IPS DF 4.7 (cell line): Measurements from ENCODE around the gene RPS6KA2.
"Not testable (repeated sequence)": the region's sequence is repeated elsewhere in the genome, so short reads cannot be mapped to it uniquely, and the experiment has no call there.

Source experiments
- DNase-seq: peaks from one replicate; pipeline ENCODE4 v3.0.0-alpha.2; 2013; ENCODE audit warnings: low spot score; ENCODE audit errors: extremely low read depth

Gene RPS6KA2

DNA sequence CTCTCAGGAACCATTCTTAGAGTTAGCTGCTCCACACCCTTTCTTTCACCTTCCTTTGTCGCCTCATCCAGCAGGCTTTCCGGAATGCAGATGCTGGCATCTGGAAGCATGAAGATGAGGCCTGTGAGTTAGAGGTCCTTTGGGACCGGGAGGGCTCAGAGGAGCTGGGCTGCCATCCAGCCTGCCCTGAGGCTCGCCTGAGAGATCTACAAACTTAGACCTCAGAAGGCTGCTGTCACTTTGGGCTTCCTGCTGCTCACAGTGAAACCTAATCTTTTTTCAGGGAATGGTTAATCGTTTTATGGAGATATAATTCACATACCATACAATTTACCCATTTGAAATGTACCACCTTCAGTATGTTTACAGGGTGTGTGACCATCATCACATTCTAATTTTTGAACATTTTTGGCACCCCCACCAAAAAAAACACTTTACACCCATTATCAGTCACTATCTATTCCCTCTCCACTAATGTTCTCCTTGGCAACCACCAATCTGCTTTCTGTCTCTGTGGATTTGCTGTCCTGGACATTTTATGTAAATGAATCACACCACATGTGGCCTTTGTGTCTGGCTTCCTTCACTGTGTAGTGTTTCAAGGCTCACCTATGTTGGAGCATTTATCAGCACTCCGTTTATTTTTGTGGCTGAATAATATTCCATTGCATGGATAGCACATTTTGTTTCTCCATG is 224.3 kb downstream of the RPS6KA2 start:
- DNase-seq: no peak

DNA sequence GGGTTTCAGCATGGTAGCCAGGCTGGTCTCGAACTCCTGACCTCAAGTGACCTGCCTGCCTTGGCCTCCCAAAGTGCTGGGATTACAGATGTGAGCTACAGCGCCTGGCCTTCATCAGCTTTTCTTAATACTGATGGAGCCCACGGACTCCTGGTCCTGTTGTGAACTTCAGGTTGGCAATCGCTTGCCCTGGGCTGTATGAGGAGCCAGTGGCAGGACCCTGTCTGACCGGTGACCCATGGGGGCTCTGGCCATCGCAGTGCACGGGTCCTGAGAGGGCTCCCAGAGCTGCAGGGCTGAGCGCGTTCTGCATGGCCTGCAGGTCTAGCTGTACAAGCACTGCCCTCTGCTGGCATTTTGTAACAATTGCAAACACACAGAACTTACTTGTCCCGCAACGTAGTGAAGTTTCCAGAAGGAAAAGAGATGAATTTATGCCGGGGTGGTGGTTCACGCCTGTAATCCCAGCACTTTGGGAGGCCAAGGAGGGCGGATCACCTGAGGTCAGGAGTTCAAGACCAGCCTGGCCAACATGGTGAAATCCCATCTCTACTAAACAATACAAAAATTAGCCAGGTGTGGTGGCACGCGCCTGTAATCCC is 226.3 kb downstream of the RPS6KA2 start:
- DNase-seq: peak; percentile 75

- no peak for DNase-seq
Measured at GRCh38 chr6:166400181-166400580, 226.9 kb downstream of the RPS6KA2 start.

GRCh38 chr6:166398348-166398747 is 228.7 kb downstream of the RPS6KA2 start:
- DNase-seq: no peak

DNA sequence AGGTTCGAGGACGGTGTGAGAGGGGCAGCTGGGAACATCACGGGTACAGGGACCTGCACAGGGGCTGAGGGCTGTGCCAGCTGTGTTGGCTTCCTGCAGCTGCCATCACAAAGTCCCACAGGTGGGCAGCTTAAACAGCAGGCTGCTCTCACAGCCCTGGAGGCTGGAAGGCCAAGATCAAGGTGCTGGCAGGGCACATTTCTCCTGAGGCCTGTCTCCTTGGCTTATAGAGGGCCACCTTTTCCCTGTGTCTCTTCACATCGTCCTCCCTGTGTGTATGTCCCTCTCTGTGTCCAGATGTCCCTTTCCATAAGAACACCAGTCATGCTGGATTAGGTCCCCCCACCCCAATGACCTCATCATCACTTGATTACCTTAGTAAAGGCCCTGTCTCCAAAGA is 229.2 kb downstream of the RPS6KA2 start:
- no peak for DNase-seq

DNA sequence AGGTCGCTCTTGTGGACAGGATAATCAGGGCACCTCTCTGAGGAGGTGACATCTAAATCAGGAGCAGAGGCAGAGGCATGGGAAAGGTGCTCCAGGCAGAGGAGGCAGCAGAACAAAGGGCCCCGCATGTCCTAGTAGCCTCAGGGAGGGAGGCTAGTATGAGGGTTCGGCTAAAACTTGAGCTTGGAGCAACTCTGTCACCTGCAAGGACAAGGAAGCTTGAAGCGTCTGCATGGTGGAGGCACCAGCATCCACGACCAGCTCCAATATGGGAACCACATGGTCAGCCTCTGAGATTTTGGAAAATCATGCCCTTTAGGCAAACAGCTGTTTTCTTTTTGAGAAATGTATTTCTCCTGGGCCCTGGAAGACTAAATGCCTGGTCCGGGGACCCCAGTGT is 231.3 kb downstream of the RPS6KA2 start:
- DNase-seq: no peak

GRCh38 chr6:166395351-166395750 is 231.7 kb downstream of the RPS6KA2 start:
- DNase-seq: no peak

DNA sequence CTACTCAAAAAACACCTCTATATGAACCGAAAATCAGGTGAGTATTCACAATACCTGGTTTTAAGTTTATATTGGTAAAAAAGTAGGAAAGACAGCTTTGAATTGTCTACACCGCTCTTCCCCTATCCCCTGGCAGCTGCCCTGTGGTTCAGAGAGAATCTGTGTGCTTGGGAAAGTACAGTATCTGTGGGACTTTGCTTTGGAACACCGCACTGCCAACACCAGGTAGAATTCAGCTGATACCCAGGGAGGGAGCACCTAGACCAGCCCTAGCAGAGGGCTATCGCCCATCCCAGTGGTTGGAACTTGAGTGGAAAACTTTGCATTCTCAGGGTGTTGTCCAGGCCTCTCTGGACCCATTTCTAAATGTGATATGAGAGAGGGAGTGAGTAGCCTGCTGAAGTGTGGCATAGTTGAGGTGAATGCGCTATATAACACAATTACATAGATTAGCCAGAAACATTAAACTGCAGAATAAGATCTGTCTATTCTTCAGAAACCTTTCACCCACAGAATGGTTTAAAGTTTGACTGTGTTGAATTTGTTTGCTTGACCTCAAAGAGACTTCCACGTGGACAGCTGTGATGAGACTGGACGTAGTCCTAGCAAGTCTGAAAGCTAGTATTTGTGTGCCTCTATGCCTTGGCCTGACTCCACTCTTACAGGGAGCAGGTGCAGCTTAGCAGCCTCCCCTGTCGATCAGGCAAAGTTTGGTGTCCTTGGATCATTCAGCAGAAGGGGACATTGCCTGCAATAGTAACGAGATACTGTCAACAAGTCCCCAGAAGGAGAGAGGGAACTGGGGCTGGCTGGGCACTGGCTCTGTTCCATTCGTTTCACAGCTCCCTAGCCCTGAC is 232.8 kb downstream of the RPS6KA2 start:
- no peak for DNase-seq

DNA sequence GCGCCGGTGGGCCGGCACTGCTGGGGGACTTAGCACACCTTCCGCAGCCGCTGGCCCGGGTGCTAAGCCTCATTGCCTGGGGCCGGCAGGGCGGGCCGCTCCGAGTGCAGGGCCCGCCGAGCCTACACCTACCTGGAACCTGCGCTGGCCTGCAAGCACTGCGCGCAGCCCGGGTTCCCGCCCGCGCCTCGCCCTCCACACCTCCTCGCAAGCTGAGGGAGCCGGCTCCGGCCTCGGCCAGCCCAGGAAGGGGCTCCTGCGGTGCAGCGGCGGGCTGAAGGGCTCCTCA is 233.6 kb downstream of the RPS6KA2 start:
- no peak for DNase-seq

GRCh38 chr6:166392755-166393534 is 234.1 kb downstream of the RPS6KA2 start:
- not testable (repeated sequence) for DNase-seq

GRCh38 chr6:166389119-166389518 is 237.9 kb downstream of the RPS6KA2 start:
- DNase-seq: no peak

DNA sequence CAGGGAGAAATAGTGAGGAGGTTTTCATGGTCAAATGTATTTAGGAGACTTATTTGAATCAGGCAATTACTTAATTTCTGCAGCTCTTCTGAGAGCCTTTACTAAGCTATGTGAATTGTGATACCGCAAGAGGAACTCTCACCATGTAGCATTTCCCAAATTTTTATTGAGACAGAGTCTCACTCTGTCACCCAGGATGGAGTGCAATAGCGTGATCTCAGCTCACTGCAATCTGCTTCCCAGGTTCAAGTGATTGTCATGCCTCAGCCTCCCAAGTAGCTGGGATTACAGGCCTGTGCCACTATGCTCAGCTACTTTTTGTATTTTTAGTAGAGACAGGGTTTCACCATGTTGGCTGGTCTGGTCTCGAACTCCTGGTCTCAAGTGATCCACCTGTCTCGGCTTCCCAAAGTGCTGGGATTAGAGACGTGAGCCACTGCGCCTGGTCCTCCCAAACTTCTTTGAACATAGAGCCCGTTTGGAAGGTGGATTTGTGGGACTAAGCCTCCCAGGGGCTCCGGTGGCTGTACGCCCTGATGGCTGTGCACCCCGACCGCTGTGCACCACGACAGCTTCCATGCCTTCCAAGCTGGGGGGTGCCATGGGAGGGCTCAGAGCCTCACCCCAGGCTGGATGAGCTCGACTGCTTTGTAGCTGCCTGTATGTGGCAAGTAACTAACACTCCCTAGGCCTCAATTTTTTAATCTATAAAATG is 238.6 kb downstream of the RPS6KA2 start:
- DNase-seq: no peak

- DNase-seq: no peak
Measured at GRCh38 chr6:166387642-166388289, 239.3 kb downstream of the RPS6KA2 start.

GRCh38 chr6:166387098-166387497 is 240.0 kb downstream of the RPS6KA2 start:
- DNase-seq: not testable (repeated sequence)

DNA sequence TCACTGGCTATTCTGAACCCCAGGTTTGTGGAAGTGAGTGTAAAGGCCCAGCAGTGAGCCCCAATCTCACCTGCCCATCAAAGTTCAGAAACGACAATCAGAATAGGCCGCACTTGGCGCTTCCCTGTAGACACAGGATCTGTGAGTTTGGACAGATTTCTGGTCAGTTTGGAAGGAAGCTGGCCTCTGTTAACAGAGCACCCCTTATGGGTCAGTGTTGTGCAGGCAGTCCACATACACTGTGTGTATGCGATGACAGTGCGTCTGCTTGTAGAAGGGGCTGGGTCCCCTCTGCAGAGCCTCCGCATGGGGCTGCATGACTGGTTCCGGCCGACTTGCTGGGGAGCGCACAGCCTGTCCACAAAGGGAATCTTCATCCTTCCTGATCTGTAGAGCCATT is 240.9 kb downstream of the RPS6KA2 start:
- no peak for DNase-seq

GRCh38 chr6:166383802-166384363 is 243.2 kb downstream of the RPS6KA2 start:
- not testable (repeated sequence) for DNase-seq

- peak; percentile 71 for DNase-seq
Measured at GRCh38 chr6:166382933-166383801, 243.9 kb downstream of the RPS6KA2 start, which contains the start of gene MPC1. Gene MPC1 (minus strand): TSS chr6:166382940. CDS start chr6:166382876, 64 bp downstream.

DNA sequence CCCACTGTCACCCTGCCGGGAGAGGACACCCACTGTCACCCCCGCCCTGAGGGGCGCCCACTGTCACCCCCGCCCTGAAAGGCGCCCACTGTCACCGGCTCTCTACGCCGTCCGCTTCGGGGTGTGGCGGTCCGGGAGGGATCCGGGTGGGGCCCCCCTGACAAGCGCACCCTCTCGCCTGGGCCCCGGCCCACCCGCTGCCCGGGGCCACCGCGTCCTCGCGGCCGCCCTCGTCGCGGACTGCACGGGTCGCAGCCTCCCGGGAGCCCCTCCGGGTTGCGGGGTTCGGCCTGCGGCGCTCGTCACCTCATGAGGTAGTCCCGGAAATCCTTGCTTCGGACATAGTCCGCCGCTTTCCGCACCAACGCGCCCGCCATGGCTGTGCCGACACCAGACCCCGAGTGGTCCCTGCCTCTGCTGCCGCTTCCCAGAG is 244.5 kb downstream of the RPS6KA2 start:
- no peak for DNase-seq
